HG03108 (cell line): Measurements from ENCODE around the gene PRKCB.
A peak's percentile ranks its signal among the peaks of the same experiment; 100 is the strongest.

Experiments used
- ATAC-seq: cut with Tn5 transposase; IDR thresholded peaks from one replicate; pipeline ENCODE4 v1.9.1; 2021; ENCODE audit warnings: moderate library complexity; ENCODE audit not compliant: unreplicated experiment

PRKCB gene

DNA sequence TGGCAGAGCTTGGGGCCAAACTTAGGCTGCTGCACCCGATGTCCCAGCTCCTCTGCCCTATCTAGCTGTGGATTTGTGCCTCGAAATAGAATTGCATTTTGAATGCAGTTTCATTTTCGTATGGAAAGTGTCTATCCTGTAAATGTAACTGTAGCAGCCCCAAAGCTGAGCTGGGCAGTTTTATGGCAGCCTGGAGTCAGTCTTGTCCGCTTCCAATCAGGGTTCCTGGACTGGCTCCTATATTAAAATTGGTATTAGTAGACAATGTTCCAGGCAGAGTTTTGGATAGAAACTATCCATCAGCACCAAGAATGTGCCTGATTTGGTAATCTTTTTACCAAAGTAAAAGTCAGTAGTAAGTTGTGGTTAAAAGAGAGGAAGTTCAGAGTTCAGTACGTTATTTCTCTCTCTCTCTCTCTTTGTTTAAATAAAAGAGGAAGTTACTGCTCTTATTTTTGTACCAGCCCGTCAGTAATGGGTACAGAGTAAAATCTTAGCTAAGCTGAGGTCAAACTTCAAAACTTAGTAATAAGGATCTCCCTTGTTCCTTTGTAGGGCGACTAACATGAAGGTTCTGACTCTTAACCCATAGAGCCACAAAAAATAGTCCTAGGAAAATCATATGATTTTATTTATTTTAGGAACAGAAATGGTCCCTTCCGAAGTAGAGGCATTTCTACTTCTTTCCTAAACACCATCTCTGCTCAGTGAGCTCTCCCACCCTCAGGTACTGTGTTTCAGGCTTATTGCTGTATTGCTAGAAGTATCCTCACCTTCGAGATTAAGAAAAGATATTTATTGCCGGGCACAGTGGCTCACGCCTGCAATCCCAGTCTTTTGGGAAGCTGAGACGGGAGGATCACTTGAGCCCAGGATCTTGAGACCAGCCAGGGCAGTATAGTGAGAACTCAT lies 28.0 kb downstream of the PRKCB start:
- peak; percentile 71 for ATAC-seq

- ATAC-seq: no peak
Observed at GRCh38 chr16:23865853-23866252, 30.1 kb downstream of the PRKCB start.

GRCh38 chr16:23866621-23867020 lies 30.8 kb downstream of the PRKCB start:
- ATAC-seq: no peak

DNA sequence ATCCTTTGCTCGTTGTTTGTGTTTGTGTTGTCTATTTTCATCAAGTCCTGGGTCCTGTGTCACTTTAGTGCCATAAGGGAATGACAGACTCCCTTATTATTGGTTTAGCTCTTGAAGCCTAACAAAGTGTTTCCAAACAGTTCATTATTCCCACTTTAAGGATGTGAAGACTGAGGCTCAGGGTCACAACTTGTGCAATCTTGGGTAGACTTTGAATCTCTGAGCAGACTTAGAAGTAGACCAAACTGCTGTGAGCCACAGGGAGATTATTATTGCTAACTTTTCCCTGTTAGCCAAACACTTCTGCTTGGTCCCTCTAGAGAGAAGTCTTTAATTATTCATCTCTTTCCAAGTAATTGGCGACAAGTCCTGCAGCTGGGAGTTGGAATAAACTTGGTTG lies 31.8 kb downstream of the PRKCB start:
- ATAC-seq: no peak

- ATAC-seq: no peak
Observed at GRCh38 chr16:23868136-23868535, 32.4 kb downstream of the PRKCB start.

GRCh38 chr16:23869052-23869451 lies 33.3 kb downstream of the PRKCB start:
- no peak for ATAC-seq

DNA sequence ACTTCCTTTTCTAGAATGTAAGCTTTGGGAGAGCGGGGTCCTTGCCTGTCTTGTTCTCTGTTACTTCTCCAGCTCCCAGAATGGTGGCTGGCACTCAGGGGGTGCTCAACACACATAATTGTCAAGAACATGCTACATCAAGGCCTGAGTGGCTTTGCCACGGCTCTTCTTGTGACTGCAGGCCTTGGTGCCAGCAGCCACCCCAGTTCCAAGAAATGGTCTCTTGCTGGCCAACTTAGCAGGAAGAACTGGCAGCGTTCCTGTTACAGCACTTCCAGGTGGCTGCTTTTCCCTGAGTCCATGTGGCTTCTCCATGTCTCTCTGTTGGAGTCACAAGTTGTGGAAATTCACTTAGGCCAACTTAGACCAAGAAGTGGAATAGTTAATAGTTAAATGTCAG lies 36.1 kb downstream of the PRKCB start:
- no peak for ATAC-seq

GRCh38 chr16:23874613-23875294 lies 39.0 kb downstream of the PRKCB start:
- ATAC-seq: no peak

DNA sequence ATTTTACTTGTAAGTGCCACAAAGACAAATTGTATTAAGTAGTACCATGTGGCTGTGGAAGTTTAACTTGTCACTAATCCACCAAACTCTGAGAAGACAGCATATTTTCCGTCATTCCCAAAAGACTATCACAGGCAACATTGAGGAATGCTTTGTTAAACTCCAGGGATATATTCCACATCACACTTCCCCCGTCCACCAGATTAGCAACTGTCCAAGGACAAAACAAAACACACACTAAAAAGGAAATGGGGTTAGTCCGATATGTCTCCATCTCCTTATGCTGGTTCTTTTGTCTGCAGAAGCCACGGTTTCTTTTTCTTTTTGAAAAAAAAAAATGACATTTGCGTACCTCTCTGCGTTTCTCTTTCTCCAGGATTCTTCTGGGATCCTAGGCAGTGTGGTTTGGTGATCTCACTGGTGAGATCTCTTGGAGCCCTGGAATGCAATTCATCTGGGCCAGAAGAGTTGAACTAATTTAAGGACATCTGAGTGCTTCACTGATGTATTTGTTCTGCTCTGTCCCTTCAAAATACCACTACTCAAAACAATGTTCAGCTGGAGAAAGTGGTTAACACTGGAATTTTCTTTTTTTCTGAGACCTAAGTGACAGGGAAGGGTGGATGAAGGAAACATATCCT lies 40.6 kb downstream of the PRKCB start:
- ATAC-seq: no peak

- ATAC-seq: no peak
Observed at GRCh38 chr16:23877107-23878070, 41.6 kb downstream of the PRKCB start.

DNA sequence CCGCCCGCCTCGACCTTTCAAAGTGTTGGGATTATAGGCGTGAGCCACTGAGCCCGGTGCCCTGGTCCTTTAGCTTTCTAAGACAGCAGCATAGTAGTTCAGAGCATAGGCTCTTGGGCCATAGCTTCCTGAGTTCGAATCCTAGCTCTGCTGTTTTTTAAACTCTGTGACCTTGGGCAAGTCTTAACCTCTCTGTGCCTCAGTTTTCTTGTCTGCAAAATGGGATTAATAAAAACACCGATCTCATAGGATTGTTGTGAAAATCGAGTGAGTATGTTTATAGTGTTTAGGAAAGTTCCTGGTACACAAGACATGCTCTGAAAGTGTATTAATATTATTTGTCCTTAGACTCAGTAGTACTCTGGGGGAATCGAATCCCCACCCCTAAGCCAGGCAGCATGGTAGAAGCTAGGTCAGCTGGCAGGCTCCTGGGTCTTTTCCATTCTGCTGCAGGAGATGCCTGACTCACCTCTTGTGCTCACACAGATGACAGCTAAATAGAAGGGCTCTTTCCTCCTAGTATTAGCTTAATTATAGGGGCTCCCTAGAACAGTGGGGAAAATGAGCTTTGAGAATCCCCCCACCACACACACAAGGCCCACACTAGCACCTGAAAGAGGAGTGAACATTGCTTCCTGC lies 44.1 kb downstream of the PRKCB start:
- no peak for ATAC-seq

DNA sequence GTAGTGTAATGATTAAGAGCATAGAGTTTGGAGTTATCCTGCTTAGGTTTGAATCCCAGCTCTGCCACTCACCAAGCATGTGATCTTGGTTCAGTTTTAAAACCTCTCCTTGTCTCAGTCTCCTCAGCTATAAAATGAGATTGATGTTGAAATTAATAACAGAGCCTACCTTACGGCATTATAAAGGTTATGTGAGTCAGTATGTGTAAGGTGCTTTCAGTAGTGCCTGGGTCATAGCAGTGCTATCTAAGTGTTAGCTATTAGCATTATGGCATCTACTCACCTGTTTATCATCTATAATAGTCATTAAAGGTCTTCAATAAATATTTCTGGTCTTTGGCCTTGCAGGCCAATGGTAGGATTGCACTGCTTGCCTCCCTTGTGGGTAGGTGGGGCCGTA lies 53.4 kb downstream of the PRKCB start:
- ATAC-seq: no peak

GRCh38 chr16:23893986-23894385 lies 58.2 kb downstream of the PRKCB start:
- ATAC-seq: no peak

DNA sequence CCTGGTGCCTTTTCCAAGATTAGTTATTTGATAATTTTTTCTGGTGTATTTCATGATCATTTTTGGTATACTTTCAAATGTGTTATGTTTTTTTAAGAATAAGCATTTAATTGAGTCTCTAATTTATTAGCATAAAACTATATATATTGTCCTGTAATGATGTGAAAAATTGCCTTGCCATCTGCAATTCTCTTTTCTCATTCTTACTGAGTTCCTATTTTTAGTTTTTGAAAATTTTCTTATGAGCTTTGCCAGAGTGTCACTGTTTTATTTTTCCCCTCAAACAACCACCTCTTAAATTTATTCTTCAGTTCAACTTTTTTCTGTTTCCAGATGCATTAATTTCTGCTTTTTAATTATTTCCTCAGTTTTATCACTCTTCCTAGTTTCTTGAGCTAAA lies 59.3 kb downstream of the PRKCB start:
- ATAC-seq: no peak

- no peak for ATAC-seq
Observed at GRCh38 chr16:23896832-23897821, 61.3 kb downstream of the PRKCB start.

DNA sequence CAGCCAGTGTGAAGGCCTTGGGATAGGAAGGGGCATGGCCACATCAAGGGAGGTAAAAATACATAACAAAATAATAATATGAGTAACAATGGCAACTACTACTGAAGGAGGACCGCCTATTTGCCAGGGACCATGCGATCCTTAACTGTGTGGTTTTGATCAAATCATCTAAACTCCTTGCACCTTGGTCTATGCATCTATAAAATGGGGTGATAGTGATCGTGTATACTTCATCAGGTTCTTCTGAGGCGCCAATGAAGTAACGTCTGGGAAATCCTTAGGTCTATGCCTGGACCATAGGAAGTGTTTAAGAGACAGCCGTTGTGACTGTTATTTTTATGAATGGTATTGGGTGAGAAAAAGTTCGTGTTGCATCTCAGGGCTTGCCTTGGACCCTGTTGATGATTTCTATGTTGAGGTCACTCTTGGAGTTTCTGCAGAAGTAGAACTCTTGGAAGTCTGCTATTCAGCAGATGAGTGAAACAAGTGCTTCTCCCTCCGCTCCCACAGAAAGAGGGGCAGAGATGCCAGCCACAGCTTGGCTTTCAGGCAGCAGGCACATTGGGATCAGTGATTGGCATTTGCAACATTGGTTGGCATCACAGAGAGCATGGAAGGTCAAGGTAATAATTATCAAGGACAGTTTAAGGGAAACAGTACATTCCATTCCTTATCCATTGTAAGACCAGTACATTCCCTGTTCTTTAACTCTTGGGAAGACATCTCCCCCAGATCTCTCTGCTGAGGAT lies 63.1 kb downstream of the PRKCB start:
- no peak for ATAC-seq

GRCh38 chr16:23899869-23900268 lies 64.1 kb downstream of the PRKCB start:
- no peak for ATAC-seq

- no peak for ATAC-seq
Observed at GRCh38 chr16:23900480-23901177, 64.8 kb downstream of the PRKCB start.
